DOHH2 (cell line): ENCODE measurements around the gene TMPO.

Source experiments
- CTCF ChIP-seq: fragments of 200-600 bp; sonication (generic); IDR thresholded peaks from one replicate; pipeline ENCODE4 v1.5.1; 2014; ENCODE audit warnings: antibody characterized with exemption, mild to moderate bottlenecking, low read depth, low read length; ENCODE audit not compliant: poor library complexity, severe bottlenecking
- EZH2phosphoT487 ChIP-seq: fragments of 200-600 bp; sonication (generic); IDR thresholded peaks from 2 replicates; pipeline ENCODE4 v1.6.1; 2017; ENCODE audit warnings: borderline replicate concordance, mild to moderate bottlenecking, antibody characterized with exemption, low read length, moderate library complexity, mixed read lengths

- TF ChIP-seq CTCF (peak; percentile 93), EZH2phosphoT487 (no peak)
Measured at GRCh38 chr12:98490501-98491453, 24.6 kb upstream of the TMPO start.
